ENCODE results near the gene HES2.

DNA sequence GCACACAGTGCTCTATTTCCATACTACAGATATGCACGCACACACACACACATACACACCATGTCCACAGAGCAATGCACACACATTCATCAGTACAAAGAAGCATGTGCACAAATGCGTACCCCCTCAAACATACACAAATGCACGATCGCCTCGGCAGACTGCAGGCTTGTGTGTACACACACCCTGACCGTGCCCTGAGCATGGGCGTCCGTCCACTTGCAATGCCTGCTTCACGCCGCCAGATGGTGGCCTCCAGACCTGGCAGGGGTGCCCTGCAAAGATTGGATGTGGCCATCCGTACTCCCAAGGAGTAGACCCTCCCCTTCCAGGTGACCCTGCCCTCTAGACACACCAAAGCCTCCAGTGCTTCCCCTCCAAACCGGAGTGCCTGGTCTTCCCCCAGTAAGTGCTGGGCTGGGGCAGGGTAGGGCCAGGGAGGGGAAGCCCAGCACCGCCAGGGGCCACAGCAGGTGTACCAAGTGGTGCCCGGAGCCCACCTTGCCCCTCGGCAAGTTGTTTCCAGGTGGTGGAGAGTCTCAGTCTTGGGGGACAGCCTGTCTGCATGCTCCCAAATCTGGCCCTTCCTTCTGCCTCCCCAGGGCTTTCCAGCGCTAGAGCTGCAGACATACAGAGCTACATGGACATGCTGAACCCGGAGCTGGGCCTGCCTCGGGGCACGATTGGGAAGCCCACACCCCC lies 25.5 kb upstream of the HES2 start:
- no peak for TF ChIP-seq TAF1 (conservative IDR thresholded peaks at IDR 0.05)
- no peak for TF ChIP-seq HNF4G (IDR thresholded peaks at IDR 0.05)
- TF ChIP-seq, protein P1, sequence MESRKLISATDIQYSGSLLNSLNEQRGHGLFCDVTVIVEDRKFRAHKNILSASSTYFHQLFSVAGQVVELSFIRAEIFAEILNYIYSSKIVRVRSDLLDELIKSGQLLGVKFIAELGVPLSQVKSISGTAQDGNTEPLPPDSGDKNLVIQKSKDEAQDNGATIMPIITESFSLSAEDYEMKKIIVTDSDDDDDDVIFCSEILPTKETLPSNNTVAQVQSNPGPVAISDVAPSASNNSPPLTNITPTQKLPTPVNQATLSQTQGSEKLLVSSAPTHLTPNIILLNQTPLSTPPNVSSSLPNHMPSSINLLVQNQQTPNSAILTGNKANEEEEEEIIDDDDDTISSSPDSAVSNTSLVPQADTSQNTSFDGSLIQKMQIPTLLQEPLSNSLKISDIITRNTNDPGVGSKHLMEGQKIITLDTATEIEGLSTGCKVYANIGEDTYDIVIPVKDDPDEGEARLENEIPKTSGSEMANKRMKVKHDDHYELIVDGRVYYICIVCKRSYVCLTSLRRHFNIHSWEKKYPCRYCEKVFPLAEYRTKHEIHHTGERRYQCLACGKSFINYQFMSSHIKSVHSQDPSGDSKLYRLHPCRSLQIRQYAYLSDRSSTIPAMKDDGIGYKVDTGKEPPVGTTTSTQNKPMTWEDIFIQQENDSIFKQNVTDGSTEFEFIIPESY (IDR thresholded peaks at IDR 0.05) = no peak
- no peak for TF ChIP-seq SP1 (IDR thresholded peaks at IDR 0.05)
- TF ChIP-seq, protein P2, sequence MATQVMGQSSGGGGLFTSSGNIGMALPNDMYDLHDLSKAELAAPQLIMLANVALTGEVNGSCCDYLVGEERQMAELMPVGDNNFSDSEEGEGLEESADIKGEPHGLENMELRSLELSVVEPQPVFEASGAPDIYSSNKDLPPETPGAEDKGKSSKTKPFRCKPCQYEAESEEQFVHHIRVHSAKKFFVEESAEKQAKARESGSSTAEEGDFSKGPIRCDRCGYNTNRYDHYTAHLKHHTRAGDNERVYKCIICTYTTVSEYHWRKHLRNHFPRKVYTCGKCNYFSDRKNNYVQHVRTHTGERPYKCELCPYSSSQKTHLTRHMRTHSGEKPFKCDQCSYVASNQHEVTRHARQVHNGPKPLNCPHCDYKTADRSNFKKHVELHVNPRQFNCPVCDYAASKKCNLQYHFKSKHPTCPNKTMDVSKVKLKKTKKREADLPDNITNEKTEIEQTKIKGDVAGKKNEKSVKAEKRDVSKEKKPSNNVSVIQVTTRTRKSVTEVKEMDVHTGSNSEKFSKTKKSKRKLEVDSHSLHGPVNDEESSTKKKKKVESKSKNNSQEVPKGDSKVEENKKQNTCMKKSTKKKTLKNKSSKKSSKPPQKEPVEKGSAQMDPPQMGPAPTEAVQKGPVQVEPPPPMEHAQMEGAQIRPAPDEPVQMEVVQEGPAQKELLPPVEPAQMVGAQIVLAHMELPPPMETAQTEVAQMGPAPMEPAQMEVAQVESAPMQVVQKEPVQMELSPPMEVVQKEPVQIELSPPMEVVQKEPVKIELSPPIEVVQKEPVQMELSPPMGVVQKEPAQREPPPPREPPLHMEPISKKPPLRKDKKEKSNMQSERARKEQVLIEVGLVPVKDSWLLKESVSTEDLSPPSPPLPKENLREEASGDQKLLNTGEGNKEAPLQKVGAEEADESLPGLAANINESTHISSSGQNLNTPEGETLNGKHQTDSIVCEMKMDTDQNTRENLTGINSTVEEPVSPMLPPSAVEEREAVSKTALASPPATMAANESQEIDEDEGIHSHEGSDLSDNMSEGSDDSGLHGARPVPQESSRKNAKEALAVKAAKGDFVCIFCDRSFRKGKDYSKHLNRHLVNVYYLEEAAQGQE (IDR thresholded peaks at IDR 0.05) = no peak
- peak; percentile 76 to 87 for TF ChIP-seq RAD21 (IDR thresholded peaks at IDR 0.05)
- TF ChIP-seq, protein P3, sequence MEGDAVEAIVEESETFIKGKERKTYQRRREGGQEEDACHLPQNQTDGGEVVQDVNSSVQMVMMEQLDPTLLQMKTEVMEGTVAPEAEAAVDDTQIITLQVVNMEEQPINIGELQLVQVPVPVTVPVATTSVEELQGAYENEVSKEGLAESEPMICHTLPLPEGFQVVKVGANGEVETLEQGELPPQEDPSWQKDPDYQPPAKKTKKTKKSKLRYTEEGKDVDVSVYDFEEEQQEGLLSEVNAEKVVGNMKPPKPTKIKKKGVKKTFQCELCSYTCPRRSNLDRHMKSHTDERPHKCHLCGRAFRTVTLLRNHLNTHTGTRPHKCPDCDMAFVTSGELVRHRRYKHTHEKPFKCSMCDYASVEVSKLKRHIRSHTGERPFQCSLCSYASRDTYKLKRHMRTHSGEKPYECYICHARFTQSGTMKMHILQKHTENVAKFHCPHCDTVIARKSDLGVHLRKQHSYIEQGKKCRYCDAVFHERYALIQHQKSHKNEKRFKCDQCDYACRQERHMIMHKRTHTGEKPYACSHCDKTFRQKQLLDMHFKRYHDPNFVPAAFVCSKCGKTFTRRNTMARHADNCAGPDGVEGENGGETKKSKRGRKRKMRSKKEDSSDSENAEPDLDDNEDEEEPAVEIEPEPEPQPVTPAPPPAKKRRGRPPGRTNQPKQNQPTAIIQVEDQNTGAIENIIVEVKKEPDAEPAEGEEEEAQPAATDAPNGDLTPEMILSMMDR (IDR thresholded peaks at IDR 0.05; ENCODE audit: low read depth, low read length, missing input control) = peak; percentile 72
- TF ChIP-seq, protein P4, sequence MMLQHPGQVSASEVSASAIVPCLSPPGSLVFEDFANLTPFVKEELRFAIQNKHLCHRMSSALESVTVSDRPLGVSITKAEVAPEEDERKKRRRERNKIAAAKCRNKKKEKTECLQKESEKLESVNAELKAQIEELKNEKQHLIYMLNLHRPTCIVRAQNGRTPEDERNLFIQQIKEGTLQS (IDR thresholded peaks at IDR 0.05) = no peak
- TF ChIP-seq YY1 (IDR thresholded peaks at IDR 0.05) = no peak
- TF ChIP-seq JUND (IDR thresholded peaks at IDR 0.05) = no peak
- peak; percentile 50 to 62 for TF ChIP-seq RXRA (IDR thresholded peaks at IDR 0.05)
- no peak for TF ChIP-seq GABPA (IDR thresholded peaks at IDR 0.05 in 1 of 2, conservative IDR thresholded peaks at IDR 0.05 in 1 of 2)
- TF ChIP-seq NR2F2 (IDR thresholded peaks at IDR 0.05) = no peak

Data from liver (tissue), 3 donors.